Duodenal mucosa (tissue), 2 donors: ENCODE data around the gene MAPK11.

Experiments
- H3K27ac ChIP-seq: one replicate; pipeline ENCODE4 v1.7.0; 2013; ENCODE audit warnings: low read depth, low read length
- H3K27me3 ChIP-seq, 2 donors: one replicate each; pipeline ENCODE4 v1.7.0; 2013; ENCODE audit warnings: low read length in 2 of 2, control low read depth in 1 of 2; ENCODE audit not compliant: insufficient read depth in 2 of 2, control insufficient read depth in 1 of 2
- H3K36me3 ChIP-seq, 2 donors: one replicate each; pipeline ENCODE4 v1.7.0; 2013; ENCODE audit warnings: low read length in 2 of 2, control low read depth in 1 of 2; ENCODE audit not compliant: insufficient read depth in 2 of 2, control insufficient read depth in 1 of 2
- H3K4me1 ChIP-seq, 2 donors: one replicate each; pipeline ENCODE4 v1.7.0; 2013; ENCODE audit warnings: low read length in 2 of 2, control low read depth in 1 of 2; ENCODE audit not compliant: insufficient read depth in 2 of 2, control insufficient read depth in 1 of 2
- H3K4me3 ChIP-seq, 2 donors: one replicate each; pipeline ENCODE4 v1.7.0; 2013; ENCODE audit warnings: low read length in 2 of 2, low read depth in 1 of 2
- H3K9ac ChIP-seq, 2 donors: one replicate each; pipeline ENCODE4 v1.7.0; 2013; ENCODE audit warnings: low read length in 2 of 2, low read depth in 1 of 2
- H3K9me3 ChIP-seq, 2 donors: one replicate each; pipeline ENCODE4 v1.7.0; 2013; ENCODE audit warnings: low read length in 2 of 2, control low read depth in 1 of 2; ENCODE audit not compliant: control insufficient read depth in 1 of 2

Gene MAPK11

GRCh38 chr22:50242406-50242949, 27.7 kb downstream of the MAPK11 start:
- Histone ChIP-seq H3K9ac (peak overlapping the region in 1 of 2 donors; percentile 26), H3K36me3 (peaks cover 7 to 35% of the 10 kb centered on the region in 2 donors), H3K4me1 (peaks cover 22 to 44% of the 10 kb centered on the region in 2 donors), H3K9me3 (no peaks in the 10 kb centered on the region), H3K27ac (no peak overlapping the region), H3K27me3 (no peaks in the 10 kb centered on the region), H3K4me3 (peak overlapping the region; percentile 19 to 55)

- Histone ChIP-seq H3K27me3 (no peaks in the 10 kb centered on the region), H3K9ac (no peak overlapping the region), H3K27ac (no peak overlapping the region), H3K4me1 (peaks cover 9 to 24% of the 10 kb centered on the region in 2 donors), H3K4me3 (no peak overlapping the region), H3K36me3 (peaks cover 0 to 37% of the 10 kb centered on the region in 2 donors), H3K9me3 (peaks cover 0 to 2% of the 10 kb centered on the region in 2 donors)
Measured at GRCh38 chr22:50238755-50239154, 31.4 kb downstream of the MAPK11 start.

- H3K4me3 ChIP-seq = no peak overlapping the region
- H3K4me1 ChIP-seq = peaks cover 0 to 11% of the 10 kb centered on the region in 2 donors
- H3K27ac ChIP-seq = no peak overlapping the region
- no peaks in the 10 kb centered on the region for H3K27me3 ChIP-seq
- peaks cover 0 to 2% of the 10 kb centered on the region in 2 donors for H3K9me3 ChIP-seq
- no peak overlapping the region for H3K9ac ChIP-seq
- H3K36me3 ChIP-seq = peaks cover 4 to 53% of the 10 kb centered on the region in 2 donors
Measured at GRCh38 chr22:50236731-50237409, 33.3 kb downstream of the MAPK11 start.

- Histone ChIP-seq H3K27me3 (no peaks in the 10 kb centered on the region), H3K9ac (no peak overlapping the region), H3K27ac (no peak overlapping the region), H3K4me3 (no peak overlapping the region), H3K9me3 (peaks cover 0 to 2% of the 10 kb centered on the region in 2 donors), H3K36me3 (peaks cover 4 to 44% of the 10 kb centered on the region in 2 donors), H3K4me1 (no peaks in the 10 kb centered on the region)
Measured at GRCh38 chr22:50233223-50233622, 37.0 kb downstream of the MAPK11 start.

- no peak overlapping the region for H3K4me3 ChIP-seq
- no peaks in the 10 kb centered on the region for H3K27me3 ChIP-seq
- H3K9ac ChIP-seq = no peak overlapping the region
- H3K9me3 ChIP-seq = peaks cover 0 to 2% of the 10 kb centered on the region in 2 donors
- H3K4me1 ChIP-seq = no peaks in the 10 kb centered on the region
- peaks cover 4 to 45% of the 10 kb centered on the region in 2 donors for H3K36me3 ChIP-seq
- no peak overlapping the region for H3K27ac ChIP-seq
Measured at GRCh38 chr22:50232481-50233151, 37.6 kb downstream of the MAPK11 start.

GRCh38 chr22:50229370-50229769, 40.8 kb downstream of the MAPK11 start:
- no peaks in the 10 kb centered on the region for H3K27me3 ChIP-seq
- no peak overlapping the region for H3K4me3 ChIP-seq
- no peaks in the 10 kb centered on the region for H3K9me3 ChIP-seq
- H3K36me3 ChIP-seq = peaks cover 10 to 59% of the 10 kb centered on the region in 2 donors
- no peak overlapping the region for H3K27ac ChIP-seq
- no peaks in the 10 kb centered on the region for H3K4me1 ChIP-seq
- H3K9ac ChIP-seq = no peak overlapping the region

GRCh38 chr22:50228366-50228765, 41.8 kb downstream of the MAPK11 start:
- Histone ChIP-seq H3K36me3 (peaks cover 18 to 59% of the 10 kb centered on the region in 2 donors), H3K27me3 (no peaks in the 10 kb centered on the region)

GRCh38 chr22:50227579-50228215, 42.5 kb downstream of the MAPK11 start:
- Histone ChIP-seq H3K27ac (no peak overlapping the region), H3K4me3 (no peak overlapping the region), H3K27me3 (no peaks in the 10 kb centered on the region), H3K36me3 (peaks cover 17 to 59% of the 10 kb centered on the region in 2 donors), H3K9ac (no peak overlapping the region), H3K4me1 (no peaks in the 10 kb centered on the region), H3K9me3 (no peaks in the 10 kb centered on the region)

More at GRCh38 chr22:50228366-50228765, 41.8 kb downstream of the MAPK11 start:
- Histone ChIP-seq H3K27ac (no peak overlapping the region), H3K9me3 (no peaks in the 10 kb centered on the region), H3K4me1 (no peaks in the 10 kb centered on the region), H3K4me3 (no peak overlapping the region), H3K9ac (no peak overlapping the region)

- no peak overlapping the region for H3K27ac ChIP-seq
- no peaks in the 10 kb centered on the region for H3K27me3 ChIP-seq
- H3K4me1 ChIP-seq = no peaks in the 10 kb centered on the region
- H3K9ac ChIP-seq = no peak overlapping the region
- H3K4me3 ChIP-seq = no peak overlapping the region
- peaks cover 19 to 60% of the 10 kb centered on the region in 2 donors for H3K36me3 ChIP-seq
- H3K9me3 ChIP-seq = no peaks in the 10 kb centered on the region
Measured at GRCh38 chr22:50226875-50227165, 43.4 kb downstream of the MAPK11 start.
